Uterus (tissue), 2 donors: ENCODE results near the gene PSMD14.

Experiments
- CTCF ChIP-seq, 4 experiments: fragments of 200-600 bp in 2 of 4; fragments of 450-650 bp in 2 of 4; sonication (generic) in 2 of 4; IDR thresholded peaks; one replicate each; pipeline ENCODE4 v1.5.1; 2016 to 2019; ENCODE audit warnings: antibody characterized with exemption in 4 of 4, mild to moderate bottlenecking in 2 of 4, moderate library complexity in 1 of 4
- POLR2A ChIP-seq, 2 donors: fragments of 450-650 bp; IDR thresholded peaks; one replicate each; pipeline ENCODE4 v1.6.1; 2016; ENCODE audit warnings: antibody characterized with exemption in 2 of 2, mild to moderate bottlenecking in 1 of 2, moderate library complexity in 1 of 2

GRCh38 chr2:161367675-161368074 lies 59.5 kb downstream of the PSMD14 start:
- no peak for TF ChIP-seq POLR2A (IDR thresholded peaks at IDR 0.05)
- no peak for TF ChIP-seq CTCF (IDR thresholded peaks at IDR 0.05)
